Suprapubic skin (tissue), 4 donors: ENCODE results near the gene LSM2. TPM values are rescaled to one million over a fixed set of nuclear protein-coding genes. Genes with fewer than 3 reads are reported as not detected.

Experiments used
- DNase-seq, 2 donors: peaks; one replicate each; pipeline ENCODE4 v3.0.0-alpha.2; 2019; ENCODE audit warnings: low spot score in 2 of 2
- H3K27ac ChIP-seq: fragments of 200-600 bp; sonication (generic); one replicate; pipeline ENCODE4 v1.5.1; 2019
- H3K27me3 ChIP-seq: fragments of 200-600 bp; sonication (generic); one replicate; pipeline ENCODE4 v1.5.1; 2019
- H3K36me3 ChIP-seq: fragments of 200-600 bp; sonication (generic); one replicate; pipeline ENCODE4 v1.5.1; 2019
- H3K4me1 ChIP-seq: fragments of 200-600 bp; sonication (generic); one replicate; pipeline ENCODE4 v1.5.1; 2019
- H3K4me3 ChIP-seq: fragments of 200-600 bp; sonication (generic); one replicate; pipeline ENCODE4 v1.5.1; 2019; ENCODE audit warnings: mild to moderate bottlenecking
- H3K9me3 ChIP-seq: fragments of 200-600 bp; sonication (generic); one replicate; pipeline ENCODE4 v1.5.1; 2019
- CTCF ChIP-seq, 2 donors: fragments of 200-600 bp in 1 of 2; fragments of 450-650 bp in 1 of 2; sonication (generic) in 1 of 2; IDR thresholded peaks; one replicate each; pipeline ENCODE4 v1.5.1; 2016 to 2019; ENCODE audit warnings: antibody characterized with exemption in 2 of 2, mild to moderate bottlenecking in 1 of 2, moderate library complexity in 1 of 2
- EP300 ChIP-seq: sonication (generic); formaldehyde crosslinking; IDR thresholded peaks from one replicate; pipeline ENCODE4 v1.6.1; 2017; ENCODE audit warnings: antibody characterized with exemption
- POLR2A ChIP-seq, 2 donors: fragments of 450-650 bp; IDR thresholded peaks; one replicate each; pipeline ENCODE4 v1.6.1; 2017; ENCODE audit warnings: antibody characterized with exemption in 2 of 2, mild to moderate bottlenecking in 2 of 2, moderate library complexity in 2 of 2
- POLR2AphosphoS5 ChIP-seq, 3 donors: sonication (generic); formaldehyde crosslinking; IDR thresholded peaks; one replicate each; pipeline ENCODE4 v1.6.1; 2017; ENCODE audit warnings: antibody characterized with exemption in 3 of 3
- WGBS: methylation state at CpG from one replicate; pipeline ENCODE4 v1.1.5; 2018; 5-methylcytosine and 5-hydroxymethylcytosine counted together
- total RNA-seq, 4 donors: library from RNA; depleted of rRNA; stranded (reverse); fragments of >200 nt; gene quantifications; one replicate each; pipeline ENCODE4 v1.1.0, GENCODE V29; 2016

The LSM2 gene
- total RNA-seq, 4 donors from 2014 or later: 21.7 to 39.5 (median 30.2) TPM

GRCh38 chr6:31765910-31766794 is 40.6 kb downstream of the LSM2 start:
- H3K4me1 ChIP-seq: peaks cover 26% of the 10 kb centered on the region
- no peaks in the 10 kb centered on the region for H3K27me3 ChIP-seq
- H3K36me3 ChIP-seq: peaks cover 8% of the 10 kb centered on the region
- 63% methylated on average over 17 of the region's 42 CpGs for WGBS
- H3K9me3 ChIP-seq: no peaks in the 10 kb centered on the region
- peak overlapping the region; percentile 15 for H3K4me3 ChIP-seq
- H3K27ac ChIP-seq: no peak overlapping the region
- TF ChIP-seq CTCF (IDR thresholded peaks at IDR 0.05) (no peak), EP300 (no peak), POLR2AphosphoS5 (IDR thresholded peaks at IDR 0.05) (no peak), POLR2A (IDR thresholded peaks at IDR 0.05) (no peak)
- no peak for DNase-seq

GRCh38 chr6:31765559-31765909 is 41.2 kb downstream of the LSM2 start:
- H3K4me3 ChIP-seq: no peak overlapping the region
- no peaks in the 10 kb centered on the region for H3K9me3 ChIP-seq
- no peak for DNase-seq
- no peak overlapping the region for H3K27ac ChIP-seq
- no peaks in the 10 kb centered on the region for H3K27me3 ChIP-seq
- no peak for TF ChIP-seq CTCF (IDR thresholded peaks at IDR 0.05)
- 78% methylated on average over 6 of the region's 9 CpGs for WGBS
- H3K36me3 ChIP-seq: peaks cover 12% of the 10 kb centered on the region
- peaks cover 26% of the 10 kb centered on the region for H3K4me1 ChIP-seq

- Histone ChIP-seq H3K27ac (no peak overlapping the region), H3K9me3 (no peaks in the 10 kb centered on the region), H3K4me3 (no peak overlapping the region), H3K4me1 (peaks cover 23% of the 10 kb centered on the region), H3K36me3 (peaks cover 20% of the 10 kb centered on the region), H3K27me3 (no peaks in the 10 kb centered on the region)
- no peak for DNase-seq
- 54% methylated on average over 4 of the region's 4 CpGs for WGBS
- no peak for TF ChIP-seq CTCF (IDR thresholded peaks at IDR 0.05)
- no peak for TF ChIP-seq POLR2A (IDR thresholded peaks at IDR 0.05)
- no peak for TF ChIP-seq EP300
- TF ChIP-seq POLR2AphosphoS5 (IDR thresholded peaks at IDR 0.05): no peak
Observed at GRCh38 chr6:31764198-31764597, 42.6 kb downstream of the LSM2 start.

- TF ChIP-seq CTCF (IDR thresholded peaks at IDR 0.05) (no peak), POLR2A (IDR thresholded peaks at IDR 0.05) (no peak), POLR2AphosphoS5 (IDR thresholded peaks at IDR 0.05) (no peak), EP300 (no peak)
- WGBS: 38% methylated on average over 1 of the region's 1 CpG
- H3K9me3 ChIP-seq: no peaks in the 10 kb centered on the region
- peaks cover 23% of the 10 kb centered on the region for H3K4me1 ChIP-seq
- H3K27me3 ChIP-seq: no peaks in the 10 kb centered on the region
- no peak for DNase-seq
- peaks cover 22% of the 10 kb centered on the region for H3K36me3 ChIP-seq
- no peak overlapping the region for H3K27ac ChIP-seq
- no peak overlapping the region for H3K4me3 ChIP-seq
Observed at GRCh38 chr6:31763619-31763940, 43.2 kb downstream of the LSM2 start.

- Histone ChIP-seq H3K27me3 (no peaks in the 10 kb centered on the region), H3K4me3 (no peak overlapping the region), H3K27ac (no peak overlapping the region), H3K9me3 (no peaks in the 10 kb centered on the region), H3K4me1 (peaks cover 23% of the 10 kb centered on the region), H3K36me3 (peaks cover 22% of the 10 kb centered on the region)
- TF ChIP-seq POLR2A (IDR thresholded peaks at IDR 0.05) (no peak), CTCF (IDR thresholded peaks at IDR 0.05) (no peak), EP300 (no peak), POLR2AphosphoS5 (IDR thresholded peaks at IDR 0.05) (no peak)
- no peak for DNase-seq
- WGBS: 37% methylated on average over 2 of the region's 8 CpGs
Observed at GRCh38 chr6:31762878-31763618, 43.7 kb downstream of the LSM2 start.
